Activated CD4-positive, CD25-positive, alpha-beta regulatory T cell treated with anti-CD3 and anti-CD28 coated beads, Interleukin-2, amount 50 U/mL, for 16 hours (primary cell): ENCODE results near the gene IFNG-AS1.

Experiments
- DNase-seq: peaks from one replicate; pipeline ENCODE4 v3.0.0-alpha.2; 2020; ENCODE audit warnings: low read depth, low spot score

The IFNG-AS1 gene

DNA sequence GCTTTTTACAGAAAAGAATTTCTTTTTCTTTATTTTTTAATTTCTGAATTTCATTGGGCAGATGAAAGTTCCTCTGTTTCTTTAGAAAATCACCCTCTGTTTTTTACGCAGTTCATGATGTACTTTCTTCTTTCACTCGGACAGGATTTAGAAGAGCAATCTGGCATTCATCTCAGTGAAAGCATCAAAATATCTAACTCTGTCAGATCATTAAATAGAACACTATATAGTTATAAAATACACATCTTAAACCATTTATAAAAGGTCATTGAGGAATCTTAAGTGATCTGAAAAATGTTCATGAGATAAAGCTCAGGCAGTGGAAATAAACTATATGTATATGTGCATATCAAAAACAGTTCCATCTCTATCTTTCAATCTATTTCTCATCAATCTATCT lies 3.9 kb downstream of the IFNG-AS1 start:
- DNase-seq = no peak

DNA sequence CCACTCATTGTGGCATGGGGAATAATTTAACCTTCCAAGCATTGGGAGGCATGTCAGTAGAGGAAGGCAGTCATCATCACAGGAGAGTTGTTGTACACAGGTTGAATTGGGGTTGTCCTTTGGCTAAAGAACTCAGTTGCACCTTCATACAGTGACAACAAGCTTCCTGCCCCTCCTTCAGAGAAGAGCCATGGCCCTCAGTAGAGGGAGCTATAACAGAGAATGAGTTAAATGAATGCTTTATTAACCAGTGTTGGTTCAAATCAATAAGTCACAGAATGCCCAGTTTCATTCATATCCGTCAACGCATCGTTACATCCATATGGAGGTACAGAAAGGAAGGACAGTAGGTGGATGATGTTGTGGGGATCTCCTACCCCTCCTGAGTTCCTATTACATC lies 4.8 kb downstream of the IFNG-AS1 start:
- DNase-seq = no peak

DNA sequence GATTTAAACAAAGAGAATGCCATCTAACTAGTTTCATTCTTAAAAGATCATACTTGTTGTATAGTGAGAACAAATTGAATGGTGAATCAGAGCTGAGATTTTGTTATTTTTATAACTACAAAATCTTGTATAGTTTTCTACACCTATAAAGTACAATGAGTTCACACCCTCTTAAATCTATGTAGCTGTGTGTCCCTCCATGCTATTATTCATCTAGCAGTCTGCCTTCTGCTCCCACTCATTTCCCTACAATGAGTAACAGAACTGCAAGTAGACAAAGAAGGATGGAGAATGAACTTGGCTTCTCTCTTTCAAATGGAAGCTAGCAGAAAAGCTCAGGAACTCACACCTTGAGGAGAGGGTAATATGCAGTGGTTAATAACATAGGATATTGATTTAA lies 7.1 kb downstream of the IFNG-AS1 start:
- no peak for DNase-seq

DNA sequence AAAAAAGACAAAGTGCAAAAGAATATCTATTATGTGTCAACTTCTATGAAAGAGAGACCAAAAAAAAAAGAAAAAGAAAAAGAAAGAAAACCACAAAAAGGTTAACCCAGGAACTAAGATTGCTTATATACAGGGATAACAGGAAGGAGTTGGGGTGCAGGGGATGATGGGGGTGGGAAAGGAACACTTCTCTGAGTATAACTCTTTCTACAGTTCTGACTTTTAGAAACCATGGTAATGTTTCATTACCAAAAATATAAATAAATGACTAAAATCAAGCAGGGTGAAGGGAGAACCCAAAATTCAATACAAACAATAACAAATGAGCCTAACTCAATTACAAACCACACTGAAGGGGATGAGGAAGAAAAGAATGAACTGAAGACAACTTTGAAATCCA lies 9.1 kb downstream of the IFNG-AS1 start:
- DNase-seq = no peak

DNA sequence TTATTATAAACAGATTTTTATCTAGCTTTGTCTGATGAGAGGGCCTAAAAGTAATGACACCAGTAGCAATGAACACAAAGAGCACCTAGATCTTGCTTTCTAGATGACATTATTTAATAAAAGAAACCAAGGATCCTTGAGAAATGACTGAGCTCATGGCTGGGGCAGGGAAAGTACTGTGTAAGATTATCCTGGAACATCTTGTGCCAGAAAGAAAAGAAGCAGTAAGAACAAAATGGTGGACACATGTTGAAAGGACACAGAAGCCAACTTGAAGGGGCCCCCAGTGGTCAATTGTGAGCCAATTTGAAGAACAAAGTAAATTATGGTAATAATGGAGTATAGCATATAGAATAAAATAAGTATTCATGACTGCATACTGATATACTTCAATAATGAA lies 10.0 kb downstream of the IFNG-AS1 start:
- DNase-seq = no peak

DNA sequence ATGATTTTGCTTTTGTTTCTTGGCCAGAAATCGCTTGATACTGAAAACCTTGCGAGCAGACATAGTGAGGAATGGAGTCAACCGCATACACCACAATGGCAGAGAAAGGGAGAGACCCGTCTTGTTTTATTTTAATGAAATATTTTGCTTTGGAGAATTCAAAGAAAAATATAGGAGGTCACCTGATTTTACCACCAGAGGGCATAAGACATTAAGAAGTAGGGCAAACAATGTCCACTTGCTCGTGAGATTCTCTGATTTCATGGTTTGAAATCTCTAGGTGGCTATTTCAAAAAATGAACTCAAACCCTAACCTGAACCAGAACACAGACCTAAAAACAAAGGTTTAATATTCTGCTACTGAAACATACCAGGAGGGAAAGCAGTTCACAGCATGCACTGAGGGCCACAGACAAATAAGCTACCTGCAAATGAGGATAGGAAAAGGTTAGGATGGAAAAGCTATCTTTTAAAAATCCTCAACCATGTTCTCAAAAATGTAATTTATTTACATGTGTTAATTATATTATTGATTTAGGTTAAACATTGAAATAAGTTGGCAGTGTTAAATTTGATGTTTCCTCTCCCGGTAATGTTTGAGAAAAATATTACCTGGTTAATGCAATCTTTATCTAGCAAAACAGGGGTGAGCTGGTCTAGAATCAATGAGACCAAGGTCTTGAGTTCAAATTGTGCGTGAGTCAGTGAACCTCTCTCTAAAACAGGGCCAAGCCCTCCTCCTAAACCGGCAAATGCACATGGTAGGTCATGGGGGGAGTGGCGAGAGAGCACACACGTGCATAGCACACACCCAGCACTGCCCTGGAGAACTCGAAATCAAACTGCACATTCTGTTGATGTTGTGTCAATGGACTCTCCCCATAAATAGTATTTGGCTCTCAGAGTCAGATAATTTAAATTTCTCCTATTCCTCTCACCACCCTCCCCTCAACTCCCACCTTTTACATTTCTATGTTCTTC lies 12.5 kb downstream of the IFNG-AS1 start:
- no peak for DNase-seq

DNA sequence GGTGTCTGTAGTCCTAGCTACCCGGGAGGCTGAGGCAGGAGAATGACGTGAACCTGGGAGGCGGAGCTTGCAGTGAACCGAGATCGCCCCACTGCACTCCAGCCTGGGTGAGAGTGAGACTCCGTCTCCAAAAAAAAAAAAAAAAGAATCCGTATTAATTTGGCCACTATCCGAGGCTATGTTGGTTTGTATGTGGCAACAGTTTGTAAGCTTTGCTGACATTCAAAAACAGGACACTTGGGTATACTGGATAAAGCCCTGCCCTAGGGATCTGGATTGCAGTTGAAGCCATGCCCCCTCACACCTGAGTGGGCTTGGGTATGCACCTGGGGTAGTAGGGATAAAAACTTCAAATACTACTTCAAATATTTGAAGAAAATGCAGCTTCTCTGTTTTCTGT lies 14.5 kb downstream of the IFNG-AS1 start:
- no peak for DNase-seq

DNA sequence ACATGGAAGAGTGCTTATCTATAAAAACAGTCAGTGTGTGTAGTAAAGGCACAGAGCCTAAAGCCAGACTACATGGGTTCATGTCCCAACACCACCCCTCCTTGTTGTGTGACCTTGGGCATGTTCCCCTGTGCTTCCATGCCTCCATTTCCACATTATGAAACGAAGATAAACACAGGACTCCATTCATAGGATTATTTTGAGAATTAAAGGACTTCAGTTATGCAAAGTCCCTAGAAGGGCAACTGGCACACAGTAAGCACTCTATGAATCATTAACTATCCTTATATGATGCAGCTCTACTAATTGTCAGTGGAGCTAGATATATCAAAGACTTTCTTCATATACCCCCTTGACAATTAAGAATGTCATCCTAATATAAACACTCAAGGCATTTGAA lies 17.8 kb downstream of the IFNG-AS1 start:
- no peak for DNase-seq

DNA sequence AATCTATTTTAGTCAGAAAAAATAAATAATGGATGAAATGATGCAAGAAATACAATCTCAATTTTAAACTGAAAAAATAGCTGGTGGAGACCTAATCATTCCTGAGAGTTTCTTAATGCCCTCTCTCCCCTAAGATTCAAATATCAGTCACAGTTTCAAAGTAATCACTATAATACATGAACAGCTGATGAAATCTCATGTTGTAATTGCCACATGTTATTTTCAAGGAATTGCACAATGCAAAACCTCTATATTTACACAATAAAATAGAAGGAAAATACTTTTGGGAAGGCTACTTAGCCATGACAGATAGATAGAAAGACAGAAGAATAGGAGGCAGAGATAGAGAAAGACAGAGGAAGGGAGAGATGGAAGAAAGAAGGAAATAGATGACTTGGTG lies 18.2 kb downstream of the IFNG-AS1 start:
- DNase-seq = no peak

DNA sequence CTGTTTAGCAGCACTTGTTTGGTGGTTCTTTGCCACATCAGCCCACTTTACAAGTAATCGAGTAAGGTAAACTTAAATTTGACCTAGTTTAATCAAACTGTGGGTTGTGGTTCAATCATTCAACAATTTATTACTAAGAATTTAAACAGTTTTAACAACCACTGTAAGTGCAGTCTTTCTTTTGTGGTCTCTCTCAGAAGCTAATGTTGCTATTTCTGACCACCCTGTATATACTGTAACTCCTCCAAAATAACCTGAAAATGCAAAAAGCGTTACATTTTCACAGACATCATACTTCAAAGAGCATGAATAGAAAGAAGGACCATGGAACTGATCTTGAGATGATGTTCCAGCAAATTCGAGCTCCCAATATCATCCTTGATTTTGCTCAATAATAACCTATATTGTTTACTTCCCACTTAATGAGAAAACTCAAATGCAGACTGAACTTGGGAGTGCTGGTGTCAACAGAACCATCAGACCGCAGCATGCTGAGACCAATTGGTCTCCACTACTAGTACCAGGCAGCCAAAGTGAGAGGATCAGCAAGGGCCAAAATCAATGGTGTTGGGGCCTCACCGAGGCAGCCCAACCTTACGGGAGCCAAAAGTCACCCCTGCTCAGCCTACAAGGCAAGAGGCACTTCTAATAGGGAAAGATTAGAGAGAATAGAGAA lies 22.1 kb downstream of the IFNG-AS1 start:
- DNase-seq = no peak

DNA sequence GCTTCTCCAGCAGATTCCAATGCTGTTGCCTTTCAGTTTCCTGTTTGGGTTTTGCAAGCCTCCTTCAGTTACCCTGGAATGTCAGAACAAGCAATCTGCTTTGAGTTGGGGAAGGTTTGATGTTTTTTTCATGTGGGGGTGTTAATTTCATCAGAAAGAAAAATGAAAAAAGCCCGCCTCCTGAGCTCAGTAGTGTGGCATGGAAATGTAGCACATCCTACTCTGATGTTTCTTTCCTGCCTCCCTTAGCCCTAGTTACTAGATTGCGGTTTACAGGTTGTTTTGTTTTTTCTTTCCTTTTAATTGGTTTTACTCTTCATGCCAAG lies 22.6 kb downstream of the IFNG-AS1 start:
- no peak for DNase-seq

DNA sequence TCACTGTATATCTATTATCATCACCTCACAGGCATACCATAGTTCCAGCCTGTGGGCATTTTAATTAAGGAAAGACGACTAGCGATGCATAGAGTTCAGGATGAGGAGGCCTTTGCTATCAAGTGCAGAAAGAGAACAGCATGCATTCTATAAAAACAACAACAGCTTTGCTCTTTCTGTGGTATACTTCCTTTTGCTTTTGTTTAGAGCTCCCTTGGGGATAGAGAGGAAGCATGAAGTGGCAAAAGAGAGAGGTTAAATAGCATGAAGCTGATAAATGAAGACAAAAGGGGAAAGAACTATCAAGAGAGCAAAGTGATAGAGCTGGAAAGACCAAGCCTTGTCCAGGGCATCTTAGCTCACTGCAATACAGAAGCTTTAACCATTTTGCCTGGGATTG lies 23.5 kb downstream of the IFNG-AS1 start:
- DNase-seq = no peak

DNA sequence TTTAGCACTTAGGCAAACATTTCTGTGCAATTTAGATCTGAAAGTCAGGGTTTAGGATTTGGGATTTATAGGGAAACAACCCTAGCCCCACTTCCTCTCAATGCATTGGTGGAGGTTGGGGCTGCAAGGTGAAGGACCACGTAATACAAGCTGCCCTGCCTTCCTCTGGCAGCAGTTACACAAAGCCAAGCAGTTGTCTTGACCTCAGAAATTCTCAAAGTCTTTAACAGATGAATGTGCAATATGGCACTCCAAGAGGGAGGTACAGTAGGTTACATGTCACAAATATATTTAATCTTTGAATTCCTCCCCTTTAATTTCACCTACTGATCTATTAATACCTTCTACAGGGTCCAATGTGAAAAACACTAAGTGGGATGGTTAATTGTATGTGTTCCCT lies 23.9 kb downstream of the IFNG-AS1 start:
- DNase-seq = no peak

DNA sequence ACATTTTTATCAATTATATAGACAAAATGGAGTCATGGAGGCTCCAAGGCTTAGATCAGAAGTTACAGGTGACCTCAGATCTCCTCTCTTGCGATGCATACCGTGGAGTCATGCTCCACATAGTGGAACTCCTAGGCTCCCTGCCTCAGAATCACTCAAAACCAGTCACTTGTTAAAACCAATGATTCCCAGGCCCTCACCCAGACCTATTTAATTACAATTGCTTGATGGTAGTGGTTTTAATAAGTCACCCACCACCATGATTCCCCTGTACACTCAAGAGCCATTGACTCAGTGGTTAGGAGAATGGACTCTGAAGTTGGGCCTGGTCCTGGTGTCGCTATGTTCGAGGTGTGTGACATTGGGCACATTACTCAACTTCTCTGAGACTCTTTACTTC lies 26.9 kb downstream of the IFNG-AS1 start:
- no peak for DNase-seq

DNA sequence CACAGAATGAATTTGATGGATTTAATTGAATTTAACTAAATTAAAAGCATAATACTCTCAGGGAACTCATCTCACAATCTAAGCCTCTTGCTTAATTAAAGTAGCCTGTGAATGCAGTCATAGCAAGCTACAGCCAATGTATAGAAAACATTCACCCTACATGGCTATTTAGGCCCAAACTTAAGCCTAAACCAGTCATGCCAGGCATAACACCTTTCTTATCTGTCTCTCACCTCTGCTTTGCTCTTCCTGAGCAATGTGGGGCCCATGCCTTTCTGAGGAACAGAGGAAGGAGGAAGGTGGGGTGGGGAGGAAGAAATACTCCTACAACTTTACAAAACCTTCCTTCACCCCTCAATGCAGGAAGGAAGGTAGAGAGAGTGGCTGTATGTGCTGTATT lies 29.1 kb downstream of the IFNG-AS1 start:
- DNase-seq = no peak

DNA sequence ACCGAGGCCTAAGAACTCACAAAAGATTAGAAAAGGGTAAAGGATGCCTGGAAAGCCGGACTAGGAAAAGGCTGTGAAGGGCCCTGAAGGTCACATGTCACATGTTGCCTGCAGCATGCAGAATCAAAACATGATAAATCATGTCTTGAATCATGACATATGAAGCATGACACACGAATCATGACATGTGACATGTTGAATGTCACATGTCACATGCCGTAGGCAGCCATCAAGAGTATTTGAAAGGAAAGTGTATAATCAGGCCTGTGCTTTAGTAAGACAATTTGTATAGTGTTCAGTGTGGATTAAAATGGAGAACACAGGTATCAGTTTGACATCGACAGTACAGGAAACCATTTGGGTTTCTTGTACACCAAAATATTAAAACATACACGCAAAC lies 30.8 kb downstream of the IFNG-AS1 start:
- no peak for DNase-seq

DNA sequence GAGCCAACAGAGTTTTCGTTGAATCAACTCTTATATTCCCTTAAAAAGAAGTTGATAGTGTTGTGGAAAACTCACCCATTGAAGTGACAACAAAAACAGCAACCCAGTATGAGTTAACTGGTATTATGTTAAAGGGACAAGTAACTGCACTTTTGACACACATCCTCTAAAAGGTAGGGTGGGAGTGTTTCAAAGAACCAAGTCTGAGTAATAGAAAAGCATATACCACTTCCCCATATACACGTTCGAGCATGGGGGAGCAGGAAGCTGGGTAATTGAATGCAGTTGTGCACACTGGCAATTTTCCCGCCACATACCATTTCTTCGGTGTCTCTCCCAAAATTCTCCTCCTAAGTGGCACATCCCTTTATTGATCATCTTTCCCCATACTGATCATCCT lies 31.5 kb downstream of the IFNG-AS1 start:
- DNase-seq = no peak

DNA sequence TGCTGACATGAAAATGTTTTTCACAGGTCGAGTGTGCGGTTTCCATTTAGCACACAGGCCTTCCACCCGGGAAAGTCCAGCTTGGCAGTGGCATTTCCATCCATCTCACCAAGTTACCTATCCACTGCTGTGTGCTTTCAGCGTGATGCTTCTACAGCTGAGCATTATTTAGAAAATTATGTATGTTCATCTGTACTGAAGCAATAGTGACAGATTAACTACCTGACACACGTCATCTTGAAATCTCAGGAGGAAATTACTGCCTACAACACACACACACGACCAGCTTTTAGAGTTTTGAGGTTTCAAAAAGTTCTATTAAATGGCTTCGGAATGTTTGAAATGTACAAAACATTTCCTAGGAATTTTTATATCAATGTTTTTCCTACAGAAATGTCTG lies 39.4 kb downstream of the IFNG-AS1 start:
- no peak for DNase-seq

DNA sequence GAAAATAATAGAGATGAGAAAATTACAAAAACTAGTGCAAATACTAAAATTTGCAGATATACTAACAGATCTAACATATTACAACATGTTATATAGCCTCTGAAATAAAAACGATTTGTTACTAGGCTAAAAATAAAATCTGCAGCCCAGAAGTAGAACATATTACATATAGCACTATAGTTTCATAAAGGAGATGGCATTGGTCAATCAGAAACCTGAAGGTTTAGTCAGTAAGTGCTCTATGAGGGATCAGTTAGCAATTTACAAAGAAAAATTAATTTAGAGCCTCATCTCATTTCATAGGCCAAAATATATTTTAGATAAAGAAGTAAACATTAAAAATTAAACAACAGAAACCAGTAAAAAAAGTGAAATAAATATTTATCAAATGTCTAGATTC lies 41.0 kb downstream of the IFNG-AS1 start:
- no peak for DNase-seq

DNA sequence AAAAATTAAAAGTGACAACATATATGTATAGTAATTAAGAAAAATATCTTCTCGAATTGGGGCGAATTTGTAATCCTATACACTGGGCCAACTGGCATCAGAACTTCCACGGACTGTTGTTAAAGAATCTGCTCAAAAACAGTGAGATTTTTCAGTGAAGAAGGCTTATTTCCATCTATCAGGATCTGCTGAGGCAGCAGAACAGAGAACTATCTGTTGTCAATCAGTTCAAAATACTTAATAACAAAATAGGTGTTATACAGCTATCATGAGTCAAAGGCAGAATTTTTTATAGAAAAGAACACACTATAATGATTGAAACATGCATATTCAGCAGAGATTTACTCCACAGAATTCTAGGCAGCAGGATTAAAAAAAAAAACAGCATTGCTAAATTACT lies 41.9 kb downstream of the IFNG-AS1 start:
- no peak for DNase-seq

DNA sequence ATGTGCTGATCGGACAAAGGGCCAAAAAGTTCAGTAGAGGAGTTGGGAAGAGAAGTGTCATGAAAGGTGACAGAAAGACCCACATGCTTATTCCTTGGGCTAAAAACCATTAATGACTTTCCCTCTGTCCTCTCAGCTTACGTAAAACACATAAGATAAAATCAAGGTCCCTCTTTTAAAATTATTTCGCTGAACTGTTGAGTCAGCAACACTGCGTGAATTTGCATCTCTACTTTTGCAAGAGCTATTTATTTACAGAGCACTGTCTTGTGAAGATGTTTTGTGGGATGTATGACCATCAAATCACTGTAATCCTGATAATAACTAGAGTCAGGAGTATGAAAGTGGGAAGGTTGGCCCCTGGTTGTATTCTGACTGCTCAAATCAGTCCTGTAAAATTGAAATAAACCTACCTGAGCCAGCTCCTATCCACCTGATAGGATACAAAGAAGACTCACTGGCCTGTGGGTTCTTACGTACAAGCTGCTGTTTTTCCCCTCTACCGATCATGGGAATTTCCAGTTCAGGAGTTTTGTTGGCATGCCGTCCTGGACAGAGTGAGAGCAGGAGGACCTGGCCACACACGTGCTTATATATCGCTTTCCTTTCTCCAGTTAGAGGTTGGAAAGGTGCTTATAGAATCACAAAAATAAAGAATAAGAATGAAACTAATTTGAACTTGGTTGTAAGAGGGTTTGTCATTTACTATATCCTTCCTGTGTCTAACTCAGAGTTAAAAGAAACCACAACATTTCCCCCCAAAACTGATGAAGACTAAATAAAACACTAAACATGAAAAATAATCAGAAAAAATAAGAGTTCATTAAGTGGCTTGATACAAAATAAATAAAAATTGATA lies 42.9 kb downstream of the IFNG-AS1 start:
- DNase-seq = no peak

DNA sequence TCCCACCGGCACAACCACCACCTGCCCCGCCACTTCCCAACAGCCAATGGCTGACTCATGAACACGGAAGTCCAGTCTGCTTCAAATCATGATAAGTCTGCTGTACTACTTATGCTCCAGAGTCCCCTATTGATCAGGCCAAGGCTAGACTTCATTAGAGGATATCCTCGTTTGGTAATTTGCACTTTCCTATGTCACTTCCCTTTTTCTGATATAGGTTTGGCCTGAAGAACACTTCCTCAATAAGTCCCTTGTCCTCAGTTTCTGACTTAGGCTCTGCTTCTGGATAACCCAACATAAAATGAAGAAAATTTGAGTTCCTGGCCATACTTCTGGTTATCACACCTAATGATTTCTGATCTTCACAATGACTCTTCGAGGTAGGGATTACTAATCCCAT lies 45.3 kb downstream of the IFNG-AS1 start:
- no peak for DNase-seq
